ENCODE results near the gene VRK3. TPM values are rescaled to one million over a fixed set of nuclear protein-coding genes. Genes with fewer than 3 reads are reported as not detected.

Gene VRK3
- total and polyA plus RNA-seq, 2 of the 4 experiments (the other 2 are of a cell fraction): 28.7 to 35.8 TPM

DNA sequence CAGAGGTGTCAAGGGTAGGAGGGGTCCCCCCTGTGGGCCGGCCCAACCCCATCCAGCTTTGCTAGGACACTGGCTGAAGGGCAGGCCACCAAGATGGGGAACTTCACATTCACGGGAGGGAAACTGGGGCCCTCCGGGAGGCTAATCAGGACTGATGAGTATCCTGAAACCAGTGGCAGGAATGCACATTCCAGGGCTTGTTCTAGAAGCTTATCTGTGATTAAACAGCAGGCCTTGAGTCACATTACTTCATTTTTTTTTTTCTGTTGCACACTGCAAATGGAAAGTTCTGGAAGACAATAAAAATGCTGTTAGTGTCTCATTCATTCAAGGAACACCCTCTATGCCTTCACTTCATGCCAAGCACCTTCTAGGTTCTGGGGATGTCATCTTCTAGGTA lies 48.7 kb downstream of the VRK3 start:
- Histone ChIP-seq H3K9ac (ENCODE audit: low read depth, low read length) (no peak overlapping the region), H3K56ac (ENCODE audit: extremely low read depth, insufficient read depth, low read length) (no peak overlapping the region), H2BK5ac (ENCODE audit: low read depth, low read length, poor library complexity, severe bottlenecking) (no peak overlapping the region), H2BK120ac (ENCODE audit: low read depth, low read length) (no peak overlapping the region), H4K5ac (ENCODE audit: low read depth, low read length) (no peak overlapping the region), H3K79me1 (ENCODE audit: low read depth in 1 of 2, low read length in 2 of 2) (no peaks in the 10 kb centered on the region), H3K4me3 (ENCODE audit: insufficient read depth, low read depth, low read length) (no peak overlapping the region), H2AK9ac (replicated peaks; ENCODE audit: low read depth, low read length, poor library complexity) (no peak overlapping the region), H3K18ac (ENCODE audit: low read depth, low read length) (no peak overlapping the region), H3K9me3 (ENCODE audit: control insufficient read depth, insufficient read depth, low read length) (no peaks in the 10 kb centered on the region), H4K20me1 (ENCODE audit: insufficient read depth, low read length) (no peaks in the 10 kb centered on the region; the same call in 1 of the 2 replicates), H4K91ac (ENCODE audit: insufficient read depth, low read depth, low read length) (no peak overlapping the region), H3K4ac (ENCODE audit: low read depth, low read length) (no peak overlapping the region), H3K23ac (ENCODE audit: low read depth, low read length) (no peak overlapping the region), H3K36me3 (ENCODE audit: control insufficient read depth, insufficient read depth, low read length) (peaks cover 17% of the 10 kb centered on the region), H2BK20ac (ENCODE audit: low read depth, low read length) (no peak overlapping the region), H3K4me2 (ENCODE audit: low read depth, low read length) (no peak overlapping the region), H4K8ac (ENCODE audit: low read depth in 2 of 2, low read length in 2 of 2) (no peak overlapping the region), H3K4me1 (ENCODE audit: control insufficient read depth, insufficient read depth, low read length) (no peaks in the 10 kb centered on the region), H3K27ac (ENCODE audit: insufficient read depth, low read length) (no peak overlapping the region), H2BK15ac (ENCODE audit: low read depth, low read length) (no peak overlapping the region), H2AK5ac (ENCODE audit: low read depth, low read length) (no peak overlapping the region), H3K14ac (replicated peaks; ENCODE audit: low read depth, low read length) (no peak overlapping the region), H2AFZ (replicated peaks; ENCODE audit: low read length, poor library complexity) (no peak overlapping the region), H3K9me1 (ENCODE audit: insufficient read depth, low read length) (peaks cover 3% of the 10 kb centered on the region; the same call in 1 of the 2 replicates), H3K27me3 (ENCODE audit: control insufficient read depth, insufficient read depth, low read length) (peaks cover 2% of the 10 kb centered on the region; the same call in 1 of the 2 replicates)
- in situ Hi-C loops (cut with MboI; ENCODE audit: low sequenced_read_pairs): no loop called here
- ATAC-seq (ENCODE audit: low read depth) (peak; percentile 68), DNase-seq (peak; percentile 19)
- ChIA-PET CTCF (no interaction called here), POLR2A (ENCODE audit: unreplicated experiment) (no interaction called here)
- BruUV-seq (replicated peaks): no TSS peak
- intact Hi-C loops (cut with micrococcal nuclease): no loop called here
- TF ChIP-seq, protein P1, sequence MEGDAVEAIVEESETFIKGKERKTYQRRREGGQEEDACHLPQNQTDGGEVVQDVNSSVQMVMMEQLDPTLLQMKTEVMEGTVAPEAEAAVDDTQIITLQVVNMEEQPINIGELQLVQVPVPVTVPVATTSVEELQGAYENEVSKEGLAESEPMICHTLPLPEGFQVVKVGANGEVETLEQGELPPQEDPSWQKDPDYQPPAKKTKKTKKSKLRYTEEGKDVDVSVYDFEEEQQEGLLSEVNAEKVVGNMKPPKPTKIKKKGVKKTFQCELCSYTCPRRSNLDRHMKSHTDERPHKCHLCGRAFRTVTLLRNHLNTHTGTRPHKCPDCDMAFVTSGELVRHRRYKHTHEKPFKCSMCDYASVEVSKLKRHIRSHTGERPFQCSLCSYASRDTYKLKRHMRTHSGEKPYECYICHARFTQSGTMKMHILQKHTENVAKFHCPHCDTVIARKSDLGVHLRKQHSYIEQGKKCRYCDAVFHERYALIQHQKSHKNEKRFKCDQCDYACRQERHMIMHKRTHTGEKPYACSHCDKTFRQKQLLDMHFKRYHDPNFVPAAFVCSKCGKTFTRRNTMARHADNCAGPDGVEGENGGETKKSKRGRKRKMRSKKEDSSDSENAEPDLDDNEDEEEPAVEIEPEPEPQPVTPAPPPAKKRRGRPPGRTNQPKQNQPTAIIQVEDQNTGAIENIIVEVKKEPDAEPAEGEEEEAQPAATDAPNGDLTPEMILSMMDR (conservative IDR thresholded peaks at IDR 0.05; ENCODE audit: low read depth, low read length): 0 out of 2 replicates have a peak, but pooled peaks have one; percentile 8
- no peak for TF ChIP-seq RFX5 (IDR thresholded peaks at IDR 0.05; ENCODE audit: low read depth, low read length)
- 80% methylated on average over 3 of the region's 3 CpGs; no CpG with 5 or more reads in 1 of the 2 experiments for WGBS, 2 experiments (ENCODE audit: extremely low coverage in 2 of 2, insufficient read length in 1 of 2)
- dilution Hi-C loops (cut with HindIII; ENCODE audit: low sequenced_read_pairs, unreplicated experiment): no loop called here

Measured in IMR-90 (cell line).